HS-27A (cell line): ENCODE measurements around the gene PSMB2.
"Not testable (repeated sequence)": the region's sequence is repeated elsewhere in the genome, so short reads cannot be mapped to it uniquely, and the experiment has no call there.

Experiments used
- DNase-seq: peaks from one replicate; pipeline ENCODE4 v3.0.0-alpha.2; 2012; ENCODE audit warnings: low read depth, missing footprints

PSMB2 gene

DNA sequence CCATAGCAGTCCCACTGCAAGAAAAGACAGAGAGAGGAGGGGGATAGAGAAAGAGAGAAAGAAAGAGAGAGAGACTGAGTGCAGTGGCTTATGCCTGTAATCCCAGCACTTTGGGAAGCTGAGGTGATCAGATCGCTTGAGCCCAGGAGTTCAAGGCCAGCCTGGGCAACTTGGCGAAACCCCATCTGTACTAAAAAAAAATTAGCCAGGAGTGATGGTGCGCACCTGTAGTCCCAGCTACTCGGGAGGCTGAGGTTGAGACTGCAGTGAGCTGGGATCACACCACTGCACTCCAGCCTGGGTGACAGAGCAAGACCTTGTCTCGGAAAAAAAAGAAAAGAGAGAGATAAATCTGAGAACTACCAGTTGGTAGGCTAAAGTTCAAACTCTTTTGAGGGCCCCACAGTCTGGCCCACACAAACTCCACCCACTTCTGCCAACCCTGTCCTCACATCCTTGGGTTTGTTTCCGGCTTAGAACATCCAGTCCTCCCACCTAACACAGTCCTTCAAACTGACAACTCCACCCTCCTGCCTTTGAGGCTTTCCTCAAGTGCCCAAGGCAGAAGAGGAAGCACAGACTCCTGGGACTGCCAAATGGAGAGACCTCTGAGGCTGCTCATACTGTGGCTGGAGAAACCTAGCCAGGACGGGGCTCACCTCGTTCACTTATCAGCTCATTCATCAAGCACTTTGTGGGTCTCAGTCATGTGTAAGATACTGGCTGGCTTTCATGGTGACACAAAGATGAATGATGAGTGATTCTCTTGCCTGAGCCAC lies 48.1 kb downstream of the PSMB2 start:
- DNase-seq: no peak

DNA sequence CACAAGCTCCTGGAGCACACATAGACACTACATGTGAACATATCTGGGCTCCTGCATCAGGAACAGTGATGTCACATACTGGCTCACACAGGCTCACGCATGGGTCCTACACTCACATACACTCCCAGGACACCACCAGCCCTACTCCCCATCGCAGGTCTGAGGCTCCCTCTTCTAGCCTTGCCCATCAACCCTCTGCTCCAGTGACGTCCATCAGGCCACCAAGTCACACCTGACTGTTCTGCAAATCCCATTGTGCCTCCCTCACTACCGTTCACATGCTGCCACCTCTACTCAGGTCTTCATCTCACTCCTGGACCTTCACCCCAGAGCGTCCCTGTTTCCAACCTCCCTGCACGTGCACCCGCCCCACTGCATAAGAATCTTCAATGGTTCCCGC lies 50.1 kb downstream of the PSMB2 start:
- DNase-seq: no peak

DNA sequence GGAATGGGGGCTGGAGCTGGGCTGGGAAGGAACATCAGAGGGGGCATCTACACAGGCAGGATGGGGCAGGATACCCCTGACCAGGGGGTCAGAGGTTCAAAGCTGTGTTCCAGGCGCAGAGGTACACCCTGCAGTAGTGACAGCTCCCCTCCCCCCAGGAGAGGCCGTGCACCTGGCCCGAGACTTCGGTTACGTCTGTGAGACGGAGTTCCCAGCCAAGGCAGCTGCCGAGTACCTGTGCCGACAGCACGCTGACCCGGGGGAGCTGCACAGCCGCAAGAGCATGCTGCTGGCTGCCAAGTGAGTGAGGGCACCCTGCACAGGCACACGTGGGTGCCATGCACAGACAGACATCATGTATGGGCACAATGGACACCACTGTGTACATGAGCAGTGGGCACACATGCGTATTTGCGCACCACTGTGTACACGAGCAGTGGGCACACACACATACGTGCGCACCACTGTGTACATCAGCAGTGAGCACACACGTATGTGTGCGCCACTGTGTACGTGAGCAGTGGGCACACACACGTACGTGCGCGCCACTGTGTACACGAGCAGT lies 50.8 kb downstream of the PSMB2 start:
- DNase-seq: no peak

DNA sequence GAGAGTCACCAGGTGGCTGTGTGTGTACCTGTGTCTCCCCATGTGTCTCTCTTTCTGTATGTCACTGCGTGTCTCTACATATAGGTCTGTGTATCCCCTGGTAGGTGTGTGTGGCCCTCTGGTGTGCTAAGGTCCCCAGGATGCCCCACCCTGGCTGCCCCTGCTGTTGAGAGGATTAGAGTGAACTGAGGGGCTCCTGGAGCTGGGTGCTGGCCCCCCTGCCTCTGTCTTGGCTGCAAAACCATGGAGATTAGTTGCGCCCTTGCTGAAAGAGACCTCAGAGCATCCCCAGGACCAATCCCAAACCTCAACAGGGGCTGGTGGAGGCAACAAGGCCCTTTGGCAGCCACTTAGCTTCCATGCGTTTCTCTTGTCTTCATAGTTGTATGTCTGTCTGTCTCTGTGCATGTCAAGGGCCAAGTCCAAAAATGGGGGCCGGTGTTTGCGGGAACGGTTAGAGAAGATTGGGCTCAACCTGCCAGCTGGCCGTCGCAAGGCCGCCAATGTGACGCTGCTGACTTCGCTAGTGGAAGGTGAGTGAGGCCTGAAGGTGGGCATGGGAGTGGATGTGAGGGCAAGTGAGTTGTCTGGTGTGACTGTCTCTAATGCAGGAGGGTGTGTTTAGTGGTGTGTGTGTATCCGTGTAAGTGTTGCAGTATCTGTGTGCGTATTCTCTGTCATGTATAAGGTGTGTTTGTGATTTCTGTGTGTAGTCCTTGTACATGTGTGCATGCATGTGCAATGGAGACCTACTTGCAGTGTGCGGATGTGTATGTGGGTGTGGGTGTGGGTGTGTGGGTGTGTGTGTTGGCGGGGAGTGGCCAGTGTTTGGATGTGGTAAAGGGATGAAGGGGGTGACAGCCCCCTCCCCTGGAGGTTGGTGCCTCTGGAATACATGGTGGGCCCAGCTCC lies 51.6 kb downstream of the PSMB2 start:
- no peak for DNase-seq

DNA sequence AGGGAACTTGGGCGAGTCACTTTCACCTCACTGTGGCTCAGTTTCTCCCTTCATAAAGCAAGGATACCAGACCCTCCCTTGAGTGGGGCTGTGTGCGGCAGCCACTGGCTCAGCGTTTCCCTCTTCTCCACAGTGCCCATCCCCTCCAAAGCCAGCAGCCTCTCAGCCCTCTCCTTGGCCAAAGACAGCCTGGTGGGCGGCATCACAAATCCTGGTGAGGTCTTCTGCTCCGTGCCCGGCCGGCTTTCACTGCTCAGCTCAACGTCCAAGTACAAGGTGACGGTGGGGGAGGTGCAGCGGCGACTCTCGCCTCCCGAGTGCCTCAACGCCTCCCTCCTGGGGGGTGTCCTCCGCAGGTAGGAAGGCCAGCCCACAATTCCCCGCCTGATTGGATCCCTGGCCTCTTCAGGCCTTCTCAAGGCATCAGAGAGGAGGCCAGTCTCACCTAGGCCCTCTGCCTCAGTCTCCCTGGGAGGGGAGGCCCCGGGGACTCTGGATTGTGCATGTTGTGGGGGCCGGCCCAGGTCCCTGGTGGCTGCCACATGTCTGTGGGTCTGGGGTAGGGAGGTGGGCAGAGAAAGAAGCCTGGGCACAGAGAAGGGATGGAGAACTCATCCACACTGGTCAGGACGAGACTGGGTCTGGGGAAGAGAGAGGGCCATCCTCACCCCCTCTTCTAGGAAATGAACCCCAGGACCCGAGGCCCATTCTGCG lies 53.0 kb downstream of the PSMB2 start:
- no peak for DNase-seq

DNA sequence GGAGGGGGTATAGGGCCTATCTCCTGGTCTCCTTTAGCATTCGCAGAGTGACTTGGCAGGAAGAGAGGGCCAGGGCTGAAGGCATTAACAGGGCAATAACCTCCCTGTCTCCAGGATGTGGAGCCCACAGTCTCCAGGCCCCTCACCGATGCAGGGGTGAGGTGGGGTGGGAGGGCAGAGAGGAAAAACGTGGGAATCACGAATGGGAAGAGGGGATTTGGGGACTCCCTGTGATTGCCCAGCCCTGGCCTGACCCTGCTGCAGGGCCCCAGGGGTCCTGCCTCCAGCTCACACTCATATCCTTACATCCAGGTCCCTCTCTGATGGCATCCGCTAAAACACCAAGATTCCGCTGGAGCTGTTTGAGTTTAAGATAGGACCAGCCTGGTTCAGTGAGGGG lies 53.6 kb downstream of the PSMB2 start:
- DNase-seq: no peak

DNA sequence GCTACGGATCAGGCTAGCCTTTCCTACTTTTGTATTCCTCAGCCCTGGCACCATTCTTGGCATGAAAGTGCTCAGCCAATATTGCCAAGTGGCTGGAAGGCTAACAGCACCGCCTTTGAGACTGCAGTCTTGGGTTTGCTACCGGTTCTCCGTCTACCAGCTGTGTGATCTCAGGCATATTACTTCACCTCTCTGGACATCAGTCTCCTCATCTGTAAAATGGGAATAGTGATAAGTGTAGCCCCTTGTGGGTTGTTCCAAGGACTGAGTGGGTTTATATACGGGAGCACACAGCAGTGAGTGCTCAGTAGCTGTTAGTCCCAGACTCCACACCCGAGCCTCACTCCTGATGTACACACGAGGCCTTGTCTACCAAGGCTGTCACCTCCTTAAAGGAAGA lies 54.5 kb downstream of the PSMB2 start:
- DNase-seq: no peak

DNA sequence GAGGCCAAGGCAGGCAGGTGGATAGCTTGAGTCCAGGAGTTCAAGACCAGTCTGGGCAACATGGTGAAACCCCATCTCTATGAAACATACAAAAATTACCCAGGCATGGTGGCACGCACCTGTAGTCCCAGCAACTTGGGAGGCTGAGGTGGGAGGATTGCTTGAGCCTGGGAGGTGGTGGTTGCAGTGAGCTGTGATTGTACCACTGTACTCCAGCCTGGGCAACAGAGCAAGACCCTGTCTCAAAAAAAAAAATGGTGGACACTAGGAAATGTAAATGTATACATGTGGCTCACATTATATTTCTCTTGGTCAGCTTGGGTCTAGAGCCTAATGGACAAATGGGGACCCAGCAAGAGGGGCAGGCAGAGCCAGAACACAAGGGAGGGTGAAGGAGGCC lies 55.5 kb downstream of the PSMB2 start:
- DNase-seq: not testable (repeated sequence)

DNA sequence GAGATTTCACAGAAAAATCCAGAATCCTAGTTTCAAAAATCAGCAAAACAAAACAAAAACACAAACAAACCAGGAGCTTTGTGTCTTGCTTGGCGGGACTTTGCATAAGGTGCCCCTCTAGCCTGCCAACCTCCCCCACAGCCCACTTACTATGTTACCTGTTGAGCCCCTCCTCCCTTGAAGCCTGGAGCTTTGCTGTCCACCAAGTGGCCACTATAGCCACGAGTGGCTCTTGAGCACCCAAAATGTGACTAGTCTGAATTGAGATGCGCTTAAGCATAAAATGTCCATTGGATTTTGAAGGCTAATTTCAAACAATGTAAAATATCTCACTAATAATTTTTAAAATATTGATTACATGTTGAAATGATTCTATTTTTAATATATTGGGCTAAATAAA lies 56.0 kb downstream of the PSMB2 start:
- no peak for DNase-seq

DNA sequence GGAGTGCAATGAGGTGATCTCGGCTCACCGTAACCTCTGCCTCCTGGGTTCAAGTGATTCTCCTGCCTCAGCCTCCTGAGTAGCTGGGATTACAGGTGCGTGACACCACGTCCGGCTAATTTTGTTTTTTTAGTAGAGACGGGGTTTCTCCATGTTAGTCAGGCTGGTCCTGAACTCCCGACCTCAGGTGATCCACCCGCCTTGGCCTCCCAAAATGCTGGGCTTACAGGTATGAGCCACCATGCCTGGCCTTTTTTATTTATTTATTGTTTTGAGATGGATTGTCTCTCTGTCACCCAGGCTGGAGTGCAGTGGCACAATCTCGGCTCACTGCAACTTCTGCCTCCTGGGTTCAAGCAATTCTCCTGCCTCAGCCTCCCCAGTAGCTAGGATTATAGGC lies 59.7 kb downstream of the PSMB2 start:
- DNase-seq: not testable (repeated sequence)

DNA sequence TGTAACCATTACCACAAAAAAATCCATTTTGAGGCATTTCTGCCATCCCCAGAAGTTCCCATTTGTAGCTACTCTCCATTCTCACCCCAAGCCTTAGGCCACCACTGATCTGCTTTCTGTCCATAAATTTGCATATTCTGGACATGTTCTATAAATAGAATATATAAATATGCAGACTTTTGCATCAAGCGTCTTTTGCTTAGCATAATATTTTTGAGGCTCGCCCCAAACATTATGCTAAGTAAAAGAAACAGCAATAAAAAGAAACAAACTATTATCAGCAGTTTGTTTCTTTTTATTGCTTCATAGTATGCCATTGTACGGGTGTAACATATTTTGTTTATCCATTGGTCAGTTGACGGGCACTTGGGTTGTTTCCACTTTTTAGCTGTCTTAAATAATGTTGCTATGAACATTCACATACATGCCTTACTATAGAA lies 60.4 kb downstream of the PSMB2 start:
- DNase-seq: no peak

DNA sequence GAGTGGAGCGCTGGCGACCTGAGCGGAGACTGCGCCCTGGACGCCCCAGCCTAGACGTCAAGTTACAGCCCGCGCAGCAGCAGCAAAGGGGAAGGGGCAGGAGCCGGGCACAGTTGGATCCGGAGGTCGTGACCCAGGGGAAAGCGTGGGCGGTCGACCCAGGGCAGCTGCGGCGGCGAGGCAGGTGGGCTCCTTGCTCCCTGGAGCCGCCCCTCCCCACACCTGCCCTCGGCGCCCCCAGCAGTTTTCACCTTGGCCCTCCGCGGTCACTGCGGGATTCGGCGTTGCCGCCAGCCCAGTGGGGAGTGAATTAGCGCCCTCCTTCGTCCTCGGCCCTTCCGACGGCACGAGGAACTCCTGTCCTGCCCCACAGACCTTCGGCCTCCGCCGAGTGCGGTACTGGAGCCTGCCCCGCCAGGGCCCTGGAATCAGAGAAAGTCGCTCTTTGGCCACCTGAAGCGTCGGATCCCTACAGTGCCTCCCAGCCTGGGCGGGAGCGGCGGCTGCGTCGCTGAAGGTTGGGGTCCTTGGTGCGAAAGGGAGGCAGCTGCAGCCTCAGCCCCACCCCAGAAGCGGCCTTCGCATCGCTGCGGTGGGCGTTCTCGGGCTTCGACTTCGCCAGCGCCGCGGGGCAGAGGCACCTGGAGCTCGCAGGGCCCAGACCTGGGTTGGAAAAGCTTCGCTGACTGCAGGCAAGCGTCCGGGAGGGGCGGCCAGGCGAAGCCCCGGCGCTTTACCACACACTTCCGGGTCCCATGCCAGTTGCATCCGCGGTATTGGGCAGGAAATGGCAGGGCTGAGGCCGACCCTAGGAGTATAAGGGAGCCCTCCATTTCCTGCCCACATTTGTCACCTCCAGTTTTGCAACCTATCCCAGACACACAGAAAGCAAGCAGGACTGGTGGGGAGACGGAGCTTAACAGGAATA lies 64.0 kb downstream of the PSMB2 start:
- DNase-seq: no peak

DNA sequence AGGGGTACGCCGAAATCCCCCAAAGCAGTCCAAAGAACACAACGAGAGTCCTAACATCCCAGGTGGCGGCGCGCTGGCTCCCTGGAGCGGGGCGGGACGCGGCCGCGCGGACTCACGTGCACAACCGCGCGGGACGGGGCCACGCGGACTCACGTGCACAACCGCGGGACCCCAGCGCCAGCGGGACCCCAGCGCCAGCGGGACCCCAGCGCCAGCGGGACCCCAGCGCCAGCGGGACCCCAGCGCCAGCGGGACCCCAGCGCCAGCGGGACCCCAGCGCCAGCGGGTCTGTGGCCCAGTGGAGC lies 64.6 kb downstream of the PSMB2 start:
- DNase-seq: not testable (repeated sequence)

DNA sequence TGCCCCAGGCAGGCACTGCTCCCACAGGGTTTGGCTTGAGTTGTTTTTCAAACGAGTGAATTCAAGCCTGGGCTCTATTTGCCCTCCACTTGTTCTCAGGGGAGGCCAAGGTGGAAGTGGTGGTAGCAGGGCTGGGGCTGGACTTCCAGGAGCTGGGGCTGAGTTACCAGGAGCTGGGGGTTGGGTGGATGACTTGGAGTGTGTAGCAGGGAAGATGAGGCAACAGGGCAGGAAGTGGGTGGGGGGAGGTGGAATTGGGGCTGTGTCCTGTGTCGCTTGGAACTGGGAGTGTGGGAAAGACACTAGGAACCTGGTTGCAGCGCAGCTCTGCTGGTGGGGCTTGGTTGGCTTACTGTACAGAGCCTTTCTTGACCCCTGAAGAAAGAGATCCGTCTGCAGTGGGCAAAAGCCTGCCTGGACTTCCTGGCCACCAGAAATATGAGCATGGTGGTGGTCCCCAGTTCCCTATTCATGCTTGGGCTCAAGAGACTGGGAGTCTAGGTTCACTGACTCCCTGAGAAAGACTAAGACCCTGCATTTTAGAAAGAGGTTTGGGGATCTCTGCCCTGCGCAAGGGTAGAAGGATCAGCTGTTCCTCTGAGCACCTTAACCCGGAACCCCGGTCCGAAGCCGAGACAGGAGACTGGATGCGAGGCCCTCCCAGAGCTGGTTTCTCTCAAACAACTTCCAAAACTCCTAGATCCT lies 65.1 kb downstream of the PSMB2 start:
- DNase-seq: no peak

DNA sequence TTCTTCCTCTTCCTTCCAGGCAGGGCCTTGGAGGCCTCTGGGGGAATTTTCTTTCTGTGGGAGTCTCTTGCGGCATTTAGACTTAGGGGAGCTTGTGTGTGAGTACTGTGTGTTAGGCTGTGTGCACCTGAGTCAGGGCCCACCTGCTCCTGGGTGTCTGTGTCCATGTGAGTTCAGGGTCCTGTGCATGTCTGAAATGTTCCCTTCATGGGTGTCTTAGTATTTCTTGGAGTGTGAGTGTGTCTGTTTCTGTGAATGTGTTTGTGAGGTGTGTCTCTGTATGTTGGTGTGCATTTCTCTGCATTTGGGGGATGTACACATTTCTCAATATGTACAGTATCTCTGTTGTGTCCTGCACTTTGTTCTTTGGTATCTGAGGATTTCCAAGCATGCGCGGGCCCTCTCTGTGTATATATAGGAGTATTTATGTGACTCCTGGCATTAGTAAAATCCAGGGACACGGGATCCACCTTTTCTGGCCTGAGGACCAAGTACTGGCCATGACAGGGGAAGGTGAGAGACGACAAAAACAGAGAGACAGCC lies 65.8 kb downstream of the PSMB2 start:
- no peak for DNase-seq

DNA sequence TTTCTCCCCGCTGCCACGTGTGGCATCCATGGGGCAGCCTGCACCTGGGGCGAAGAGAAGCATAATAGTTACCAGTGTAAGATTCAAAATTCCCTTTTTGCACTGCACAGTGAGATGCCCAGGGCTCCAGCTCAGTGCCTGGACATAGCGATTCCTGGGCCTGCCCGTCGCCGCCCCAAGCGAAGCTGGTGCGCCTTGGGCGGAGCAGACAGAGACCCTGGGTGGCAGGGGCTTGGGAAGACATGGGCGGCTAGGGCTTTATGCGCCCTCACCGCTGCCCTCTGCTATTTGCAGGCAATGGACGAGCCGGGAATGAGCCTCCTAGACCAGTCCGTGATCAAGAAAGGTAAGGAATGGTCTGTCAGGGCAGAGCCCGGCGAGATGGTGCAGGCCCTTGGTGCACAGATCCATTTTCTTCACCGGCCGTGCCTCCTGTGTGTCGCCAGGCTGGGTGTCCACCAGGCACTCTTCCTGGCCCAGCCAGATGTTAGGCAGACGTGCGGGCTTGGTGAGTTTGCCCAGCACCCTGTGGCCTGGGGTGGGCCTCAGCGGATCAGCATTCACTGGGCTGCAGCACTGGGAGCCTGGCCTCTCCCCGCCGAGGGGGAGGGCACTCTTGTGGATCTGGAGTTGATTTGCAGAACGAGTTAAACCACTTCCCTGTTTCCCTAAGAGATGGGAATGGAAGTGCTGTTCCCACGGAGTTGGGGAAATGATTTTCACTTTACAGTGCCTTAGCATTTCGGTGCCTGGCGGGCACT lies 66.5 kb downstream of the PSMB2 start:
- DNase-seq: no peak

DNA sequence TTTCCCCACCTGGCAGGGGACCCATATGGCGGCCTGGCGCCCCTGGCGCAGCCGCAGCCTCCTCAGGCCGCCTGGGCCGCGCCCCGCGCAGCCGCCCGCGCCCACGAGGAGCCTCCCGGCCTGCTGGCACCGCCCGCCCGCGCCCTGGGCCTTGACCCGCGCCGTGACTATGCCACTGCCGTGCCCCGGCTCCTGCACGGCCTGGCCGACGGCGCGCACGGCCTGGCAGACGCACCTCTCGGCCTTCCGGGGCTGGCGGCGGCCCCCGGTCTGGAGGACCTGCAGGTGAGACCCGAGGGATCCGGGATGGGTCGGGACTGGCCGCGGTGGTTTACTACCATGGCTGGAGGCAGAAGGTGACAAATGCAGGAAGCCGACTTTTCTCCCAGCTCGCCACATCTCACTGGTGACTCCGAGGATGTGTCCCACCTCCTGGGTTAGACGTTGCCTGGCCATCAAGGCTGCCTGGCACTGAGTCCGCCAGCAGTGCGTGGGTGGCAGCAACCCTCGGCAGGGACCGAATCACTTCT lies 67.1 kb downstream of the PSMB2 start:
- DNase-seq: no peak

DNA sequence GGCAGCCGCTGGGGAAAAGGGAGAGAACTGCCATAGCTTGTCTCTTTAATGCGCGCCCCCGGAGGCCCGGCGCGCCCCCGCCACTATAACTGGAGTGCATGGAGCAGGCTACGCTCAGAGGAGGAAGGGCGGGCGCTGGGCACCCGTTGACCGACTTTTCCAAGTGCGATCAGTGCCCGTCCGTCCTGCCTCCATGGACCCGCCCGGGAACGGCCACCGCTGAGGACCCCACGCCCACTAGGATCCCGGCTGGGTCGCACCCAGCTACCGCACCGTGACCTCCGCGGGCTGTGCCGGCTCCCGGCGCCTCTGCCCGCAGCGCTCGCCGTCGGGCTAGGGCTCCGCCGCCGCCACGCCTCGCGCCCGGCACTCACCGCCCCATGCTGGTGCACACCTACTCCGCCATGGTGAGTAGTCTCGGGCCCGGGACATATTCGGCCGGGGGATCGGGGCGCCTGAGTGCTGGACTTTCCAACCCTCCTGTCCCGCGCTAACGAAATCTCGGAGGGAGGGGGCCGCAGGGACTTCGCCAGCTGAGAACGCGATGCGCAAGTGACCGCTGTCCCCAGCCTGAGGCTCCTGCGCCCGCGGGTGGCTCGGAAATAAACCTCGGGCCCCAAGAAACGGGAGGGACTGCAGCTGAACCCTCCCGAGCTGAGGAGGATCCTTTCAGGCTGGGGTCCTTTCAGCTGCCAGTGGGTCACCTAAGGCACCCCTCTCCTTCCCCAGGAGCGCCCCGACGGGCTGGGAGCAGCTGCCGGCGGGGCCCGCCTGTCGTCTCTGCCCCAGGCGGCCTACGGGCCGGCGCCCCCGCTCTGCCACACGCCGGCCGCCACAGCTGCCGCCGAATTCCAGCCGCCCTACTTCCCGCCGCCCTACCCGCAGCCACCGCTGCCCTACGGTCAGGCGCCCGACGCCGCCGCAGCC lies 67.9 kb downstream of the PSMB2 start, which contains the start of gene TFAP2E:
Gene TFAP2E (plus strand): TSS at position 117 of the 927 bp plus-strand sequence. CDS start 264 bp downstream, at position 381.
- DNase-seq: no peak
